ENCODE data around the gene TUT1. TPM values are rescaled to one million over a fixed set of nuclear protein-coding genes. Genes with fewer than 3 reads are reported as not detected.

The TUT1 gene
- total RNA-seq, 1 donor from 2014 or later: 15.2 TPM

DNA sequence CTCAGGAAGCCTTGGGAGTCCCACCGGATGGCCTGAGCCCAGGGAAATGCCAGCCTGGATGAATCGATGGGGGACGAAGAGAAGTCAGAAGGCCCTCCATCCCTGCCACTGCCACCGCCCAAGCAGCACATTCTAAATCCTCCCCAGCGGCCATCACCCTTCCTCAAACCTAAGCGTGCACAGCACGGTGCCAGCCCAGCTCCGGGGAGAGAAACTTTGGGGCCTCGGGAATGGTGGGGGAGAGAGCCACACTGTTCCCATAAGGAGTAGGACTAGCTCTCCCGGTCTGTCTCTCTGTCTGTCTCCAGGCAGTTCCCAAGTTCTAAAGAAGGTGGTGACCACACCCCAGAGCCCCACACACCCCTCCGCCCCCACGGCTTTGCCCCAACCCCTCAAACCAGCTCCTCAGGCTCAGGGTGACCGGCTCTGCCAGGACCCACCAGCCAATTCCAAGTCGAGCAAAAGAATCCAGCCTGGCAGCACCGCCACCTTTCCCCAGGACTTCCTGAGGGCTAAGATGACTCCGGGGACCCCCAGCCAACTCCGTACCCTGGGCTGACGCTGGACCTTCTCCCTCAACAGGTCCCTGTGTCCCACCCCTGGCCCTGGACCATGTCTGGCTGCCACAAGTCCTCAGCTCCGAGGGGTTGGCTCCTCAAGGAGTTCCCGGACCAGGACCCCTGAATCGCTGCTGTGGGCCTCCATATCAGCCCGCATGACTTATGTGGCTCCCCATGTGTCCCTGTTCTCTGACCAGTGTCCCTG is 47.5 kb downstream of the TUT1 start:
- H3K36me3 ChIP-seq (ENCODE audit: control insufficient read depth, insufficient read depth, low read length): no peaks in the 10 kb centered on the region
- no peak for TF ChIP-seq CTCF (IDR thresholded peaks at IDR 0.05; ENCODE audit: insufficient read depth, low read length, poor library complexity, severe bottlenecking)
- no peak for DNase-seq (ENCODE audit: low read depth)
- peak overlapping the region; percentile 95 for H3K4me3 ChIP-seq (ENCODE audit: low read depth, low read length)
- H3K27me3 ChIP-seq (ENCODE audit: control insufficient read depth, insufficient read depth, low read length): no peaks in the 10 kb centered on the region

GRCh38 chr11:62542750-62543567 is 48.4 kb downstream of the TUT1 start:
- DNase-seq (ENCODE audit: low read depth): no peak
- Histone ChIP-seq H3K4me3 (ENCODE audit: low read depth, low read length) (peak overlapping the region; percentile 95), H3K27me3 (ENCODE audit: control insufficient read depth, insufficient read depth, low read length) (no peaks in the 10 kb centered on the region), H3K36me3 (ENCODE audit: control insufficient read depth, insufficient read depth, low read length) (no peaks in the 10 kb centered on the region)
- peak; percentile 99 for TF ChIP-seq CTCF (IDR thresholded peaks at IDR 0.05; ENCODE audit: insufficient read depth, low read length, poor library complexity, severe bottlenecking)

GRCh38 chr11:62542111-62542745 is 49.1 kb downstream of the TUT1 start:
- Histone ChIP-seq H3K36me3 (ENCODE audit: control insufficient read depth, insufficient read depth, low read length) (no peaks in the 10 kb centered on the region), H3K4me3 (ENCODE audit: low read depth, low read length) (peak overlapping the region; percentile 95), H3K27me3 (ENCODE audit: control insufficient read depth, insufficient read depth, low read length) (no peaks in the 10 kb centered on the region)
- TF ChIP-seq CTCF (IDR thresholded peaks at IDR 0.05; ENCODE audit: insufficient read depth, low read length, poor library complexity, severe bottlenecking): no peak
- no peak for DNase-seq (ENCODE audit: low read depth)

- peaks cover under 1% of the 10 kb centered on the region for H3K36me3 ChIP-seq (ENCODE audit: control insufficient read depth, insufficient read depth, low read length)
- H3K27me3 ChIP-seq (ENCODE audit: control insufficient read depth, insufficient read depth, low read length): no peaks in the 10 kb centered on the region
- TF ChIP-seq CTCF (IDR thresholded peaks at IDR 0.05; ENCODE audit: insufficient read depth, low read length, poor library complexity, severe bottlenecking): no peak
- H3K4me3 ChIP-seq (ENCODE audit: low read depth, low read length): no peak overlapping the region
- DNase-seq (ENCODE audit: low read depth): no peak
Observed at GRCh38 chr11:62540804-62541701, 50.3 kb downstream of the TUT1 start.

DNA sequence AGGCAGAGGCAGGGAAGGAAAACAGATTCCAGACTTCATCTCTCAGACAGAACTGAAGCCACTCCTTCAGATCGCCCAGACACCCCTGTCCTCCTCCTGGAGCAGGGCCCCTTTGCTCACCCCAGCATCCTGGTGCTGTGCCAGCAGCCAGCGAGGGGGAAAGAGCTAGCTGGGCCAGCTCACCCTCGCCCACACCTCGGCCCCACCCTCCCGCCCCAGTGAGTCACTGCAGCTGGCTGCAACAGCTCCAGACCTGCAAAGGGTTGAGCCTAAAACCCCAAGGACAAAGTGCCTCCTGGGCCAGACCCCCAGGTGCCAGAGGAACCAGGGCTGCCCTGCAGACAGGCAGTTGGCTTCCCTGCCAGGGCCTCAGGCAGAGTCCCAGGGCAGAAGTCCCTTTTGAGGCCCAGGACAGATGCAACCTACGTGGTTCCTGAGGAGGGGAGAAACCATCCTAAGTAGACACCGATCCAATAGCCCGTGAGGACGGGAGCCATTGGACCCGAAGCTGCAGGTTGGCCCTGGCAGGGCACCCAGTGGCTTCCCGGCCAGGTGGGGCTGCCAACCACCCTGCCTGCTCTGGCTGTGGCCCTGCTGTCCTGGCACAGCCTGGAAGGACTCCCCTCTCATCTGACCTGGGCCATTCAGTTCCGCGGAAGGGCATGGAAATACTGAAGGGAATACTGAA is 51.9 kb downstream of the TUT1 start:
- peak; percentile 73 for DNase-seq (ENCODE audit: low read depth)

More for the DNA sequence above, 51.9 kb downstream of the TUT1 start:
- H3K4me3 ChIP-seq (ENCODE audit: low read depth, low read length): no peak overlapping the region
- H3K27me3 ChIP-seq (ENCODE audit: control insufficient read depth, insufficient read depth, low read length): no peaks in the 10 kb centered on the region
- H3K36me3 ChIP-seq (ENCODE audit: control insufficient read depth, insufficient read depth, low read length): peaks cover 4% of the 10 kb centered on the region
- TF ChIP-seq CTCF (IDR thresholded peaks at IDR 0.05; ENCODE audit: insufficient read depth, low read length, poor library complexity, severe bottlenecking): no peak
